ENCODE measurements around the gene C17orf114.

C17orf114 gene

DNA sequence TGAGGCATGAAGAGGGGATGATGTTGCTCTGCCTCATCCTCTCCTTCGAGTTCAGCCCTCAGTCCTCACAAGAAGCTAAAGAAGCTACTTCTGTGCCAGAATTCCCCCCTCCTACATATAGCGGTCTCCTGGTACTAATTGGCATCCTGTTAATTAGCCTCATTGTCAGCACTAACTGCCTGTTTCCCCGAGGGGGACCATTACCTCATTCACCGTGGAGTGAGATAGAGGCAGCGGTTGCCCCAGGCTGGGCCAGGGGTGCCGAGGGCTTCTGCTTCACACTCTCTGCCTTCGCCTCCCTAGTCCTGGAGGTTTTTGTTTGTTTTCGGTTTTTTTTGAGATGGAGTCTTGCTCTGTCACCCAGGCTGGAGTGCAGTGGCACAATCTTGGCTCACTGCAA, 25.3 kb upstream of the C17orf114 start:
- H3K4me3 ChIP-seq = no peak overlapping the region
- 75 to 78% methylated on average over 7 to 8 of the region's 8 CpGs for WGBS, 2 donors
- H3K4me1 ChIP-seq = no peaks in the 10 kb centered on the region
- H3K36me3 ChIP-seq (ENCODE audit: low read depth, missing control alignments) = no peaks in the 10 kb centered on the region
- DNase-seq = no peak
- H3K9me3 ChIP-seq = no peaks in the 10 kb centered on the region
- intact Hi-C loops (cut with DNase I; ENCODE audit: low total_unique reads) = no loop called here
- H3K27me3 ChIP-seq = no peaks in the 10 kb centered on the region
- H3K27ac ChIP-seq = no peak overlapping the region
- TF ChIP-seq, protein P1, sequence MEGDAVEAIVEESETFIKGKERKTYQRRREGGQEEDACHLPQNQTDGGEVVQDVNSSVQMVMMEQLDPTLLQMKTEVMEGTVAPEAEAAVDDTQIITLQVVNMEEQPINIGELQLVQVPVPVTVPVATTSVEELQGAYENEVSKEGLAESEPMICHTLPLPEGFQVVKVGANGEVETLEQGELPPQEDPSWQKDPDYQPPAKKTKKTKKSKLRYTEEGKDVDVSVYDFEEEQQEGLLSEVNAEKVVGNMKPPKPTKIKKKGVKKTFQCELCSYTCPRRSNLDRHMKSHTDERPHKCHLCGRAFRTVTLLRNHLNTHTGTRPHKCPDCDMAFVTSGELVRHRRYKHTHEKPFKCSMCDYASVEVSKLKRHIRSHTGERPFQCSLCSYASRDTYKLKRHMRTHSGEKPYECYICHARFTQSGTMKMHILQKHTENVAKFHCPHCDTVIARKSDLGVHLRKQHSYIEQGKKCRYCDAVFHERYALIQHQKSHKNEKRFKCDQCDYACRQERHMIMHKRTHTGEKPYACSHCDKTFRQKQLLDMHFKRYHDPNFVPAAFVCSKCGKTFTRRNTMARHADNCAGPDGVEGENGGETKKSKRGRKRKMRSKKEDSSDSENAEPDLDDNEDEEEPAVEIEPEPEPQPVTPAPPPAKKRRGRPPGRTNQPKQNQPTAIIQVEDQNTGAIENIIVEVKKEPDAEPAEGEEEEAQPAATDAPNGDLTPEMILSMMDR (IDR thresholded peaks at IDR 0.05) = no peak
- TF ChIP-seq POLR2A (IDR thresholded peaks at IDR 0.05) = no peak

DNA sequence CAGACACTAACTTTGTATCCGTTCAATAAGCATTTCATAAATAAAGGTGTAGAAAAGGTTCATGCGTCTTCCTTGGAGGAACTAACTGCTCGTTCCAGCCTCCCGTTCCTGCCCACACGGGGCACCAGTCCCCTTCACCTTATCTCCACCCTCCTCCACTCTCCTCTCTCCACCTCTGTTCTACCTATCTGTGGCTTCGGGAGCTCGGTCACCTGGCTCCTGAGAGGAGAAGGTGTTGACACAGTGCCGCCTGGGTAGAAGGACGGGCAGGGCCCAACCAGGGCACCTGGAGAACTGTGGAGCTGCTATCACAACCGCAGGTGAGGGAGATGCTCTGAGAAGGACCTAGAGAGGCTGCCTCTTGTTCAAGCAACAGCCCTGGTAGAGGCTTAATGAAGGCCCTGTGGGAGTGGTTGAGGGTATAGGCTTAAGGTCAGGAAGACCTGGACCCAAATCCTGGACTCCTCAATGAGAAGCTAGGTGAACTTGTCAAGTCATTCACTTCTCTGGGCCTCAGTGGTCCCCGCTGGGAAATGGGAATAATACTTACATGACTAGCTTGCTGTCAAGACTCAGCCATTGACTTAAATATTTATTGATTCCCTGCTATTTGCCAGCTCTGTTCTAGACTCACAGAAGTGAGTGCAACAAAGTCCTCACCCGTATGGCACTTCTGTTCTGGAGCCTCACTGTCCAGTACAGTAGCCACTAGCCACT, 21.4 kb upstream of the C17orf114 start:
- Histone ChIP-seq H3K27ac (no peak overlapping the region), H3K4me1 (no peaks in the 10 kb centered on the region), H3K27me3 (no peaks in the 10 kb centered on the region), H3K4me3 (no peak overlapping the region), H3K9me3 (no peaks in the 10 kb centered on the region), H3K36me3 (ENCODE audit: low read depth, missing control alignments) (no peaks in the 10 kb centered on the region)
- 72% methylated on average over 12 of the region's 12 CpGs for WGBS, 2 donors
- intact Hi-C loops (cut with DNase I; ENCODE audit: low total_unique reads) = no loop called here
- no peak for TF ChIP-seq POLR2A (IDR thresholded peaks at IDR 0.05)
- TF ChIP-seq, protein P1 (IDR thresholded peaks at IDR 0.05) = no peak
- DNase-seq = no peak

DNA sequence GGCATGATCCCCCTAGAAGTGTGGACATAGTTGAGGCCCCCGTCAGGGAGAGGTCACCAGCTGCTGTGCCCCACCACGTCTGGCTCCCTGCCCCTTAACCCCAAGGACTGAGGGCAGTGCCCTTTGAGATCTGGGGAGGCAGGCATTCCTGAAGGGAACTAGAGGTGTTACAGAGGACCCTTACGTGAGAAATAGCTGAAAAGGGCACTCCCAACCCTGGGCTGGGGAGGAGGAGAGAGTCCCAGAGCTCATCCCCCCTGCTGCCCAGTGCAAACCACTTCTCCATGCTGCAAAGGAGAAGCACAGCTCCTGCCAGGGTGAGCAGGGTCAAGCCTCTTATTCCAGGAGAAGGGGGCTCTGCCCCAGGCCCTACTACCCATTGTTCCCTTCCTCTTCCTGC, 20.7 kb upstream of the C17orf114 start:
- Histone ChIP-seq H3K4me1 (no peaks in the 10 kb centered on the region), H3K9me3 (no peaks in the 10 kb centered on the region), H3K27me3 (no peaks in the 10 kb centered on the region), H3K36me3 (ENCODE audit: low read depth, missing control alignments) (no peaks in the 10 kb centered on the region), H3K27ac (no peak overlapping the region), H3K4me3 (no peak overlapping the region)
- 71 to 91% methylated on average over 3 of the region's 3 CpGs for WGBS, 2 donors
- no peak for DNase-seq
- intact Hi-C loops (cut with DNase I; ENCODE audit: low total_unique reads) = no loop called here
- TF ChIP-seq, protein P1 (IDR thresholded peaks at IDR 0.05) = no peak
- TF ChIP-seq POLR2A (IDR thresholded peaks at IDR 0.05) = no peak

DNA sequence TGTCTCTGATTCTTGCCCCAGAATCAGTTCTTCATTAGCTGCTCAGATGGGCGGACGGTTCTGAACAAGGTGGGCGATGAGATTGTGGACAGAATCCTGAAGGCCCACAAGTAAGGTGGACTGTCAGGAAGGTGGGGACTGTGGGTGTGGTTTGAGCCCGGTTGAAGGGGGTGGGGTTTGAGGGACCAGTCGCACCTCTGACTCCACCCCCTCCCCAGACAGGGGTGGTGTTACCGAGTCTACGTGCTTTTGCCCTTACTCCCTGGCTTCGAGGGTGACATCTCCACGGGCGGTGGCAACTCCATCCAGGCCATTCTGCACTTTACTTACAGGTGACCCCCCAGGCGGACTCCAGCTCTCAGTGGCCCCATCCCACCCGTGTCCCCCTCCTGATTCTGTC, 16.1 kb upstream of the C17orf114 start:
- Histone ChIP-seq H3K4me3 (no peak overlapping the region), H3K27ac (no peak overlapping the region), H3K9me3 (no peaks in the 10 kb centered on the region), H3K27me3 (no peaks in the 10 kb centered on the region), H3K4me1 (no peaks in the 10 kb centered on the region), H3K36me3 (ENCODE audit: low read depth, missing control alignments) (no peaks in the 10 kb centered on the region)
- intact Hi-C loops (cut with DNase I; ENCODE audit: low total_unique reads) = no loop called here
- no peak for DNase-seq
- 81 to 85% methylated on average over 12 of the region's 12 CpGs for WGBS, 2 donors
- TF ChIP-seq, protein P1 (IDR thresholded peaks at IDR 0.05) = no peak
- no peak for TF ChIP-seq POLR2A (IDR thresholded peaks at IDR 0.05)

DNA sequence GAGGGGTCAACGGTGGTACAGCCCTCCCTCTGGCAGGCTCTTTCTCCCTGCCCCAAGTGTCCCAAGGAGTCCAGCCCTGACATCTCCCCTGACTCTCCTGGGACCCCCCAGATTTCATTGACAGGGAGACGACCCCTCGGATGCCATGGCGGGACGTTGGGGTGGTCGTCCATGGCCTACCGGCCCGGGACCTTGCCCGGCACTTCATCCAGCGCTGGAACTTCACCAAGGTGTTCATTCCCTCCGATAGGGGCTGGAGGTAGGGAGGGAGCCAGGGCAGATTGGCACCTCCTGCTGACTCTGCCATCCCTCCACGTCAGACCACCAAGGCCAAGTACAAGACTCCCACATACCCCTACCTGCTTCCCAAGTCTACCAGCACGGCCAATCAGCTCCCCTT, 14.7 kb upstream of the C17orf114 start:
- no peak overlapping the region for H3K4me3 ChIP-seq
- DNase-seq = no peak
- H3K9me3 ChIP-seq = no peaks in the 10 kb centered on the region
- H3K27ac ChIP-seq = no peak overlapping the region
- whole genome bisulfite sequencing, 2 donors = 91 to 95% methylated on average over 11 to 13 of the region's 13 CpGs
- H3K27me3 ChIP-seq = no peaks in the 10 kb centered on the region
- intact Hi-C loops (cut with DNase I; ENCODE audit: low total_unique reads) = no loop called here
- no peak for TF ChIP-seq POLR2A (IDR thresholded peaks at IDR 0.05)
- TF ChIP-seq, protein P1 (IDR thresholded peaks at IDR 0.05) = no peak
- H3K4me1 ChIP-seq = no peaks in the 10 kb centered on the region
- H3K36me3 ChIP-seq (ENCODE audit: low read depth, missing control alignments) = no peaks in the 10 kb centered on the region

All from testis (tissue), 2 donors.